GM12892 (cell line): ENCODE results near the gene IPO11.

ENCODE experiments used
- POLR2A ChIP-seq: IDR thresholded peaks from 2 replicates; pipeline ENCODE4 v1.6.1; 2011; ENCODE audit warnings: low read depth, low read length, control low read depth
- POLR2AphosphoS5 ChIP-seq: IDR thresholded peaks from 2 replicates; pipeline ENCODE4 v1.6.1; 2011; ENCODE audit warnings: low read depth, low read length, control low read depth

DNA sequence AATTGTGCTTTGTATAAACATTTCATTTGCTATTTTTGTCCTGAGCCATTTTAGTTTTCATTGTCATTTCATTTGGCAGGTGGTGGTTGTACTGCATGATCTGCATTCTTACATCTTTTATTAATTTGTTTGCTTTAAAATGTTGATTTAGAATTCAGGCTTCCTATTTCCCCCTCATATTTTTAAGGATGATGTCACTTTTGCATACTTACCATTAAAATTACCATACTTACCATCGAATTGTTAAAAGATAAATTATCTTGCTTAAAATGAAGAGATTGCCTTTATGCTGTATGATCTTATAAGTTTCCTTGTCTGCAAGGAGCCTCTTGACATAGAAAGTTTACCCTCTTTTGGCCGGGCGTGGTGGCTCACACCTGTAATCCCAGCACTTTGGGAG, 40.0 kb upstream of the IPO11 start:
- no peak for TF ChIP-seq POLR2A
- no peak for TF ChIP-seq POLR2AphosphoS5
